ENCODE measurements around the gene B4GALT6. TPM values are rescaled to one million over a fixed set of nuclear protein-coding genes. Genes with fewer than 3 reads are reported as not detected.

Gene B4GALT6
- polyA plus RNA-seq, 1 donor from 2014 or later, result 19.4 TPM

DNA sequence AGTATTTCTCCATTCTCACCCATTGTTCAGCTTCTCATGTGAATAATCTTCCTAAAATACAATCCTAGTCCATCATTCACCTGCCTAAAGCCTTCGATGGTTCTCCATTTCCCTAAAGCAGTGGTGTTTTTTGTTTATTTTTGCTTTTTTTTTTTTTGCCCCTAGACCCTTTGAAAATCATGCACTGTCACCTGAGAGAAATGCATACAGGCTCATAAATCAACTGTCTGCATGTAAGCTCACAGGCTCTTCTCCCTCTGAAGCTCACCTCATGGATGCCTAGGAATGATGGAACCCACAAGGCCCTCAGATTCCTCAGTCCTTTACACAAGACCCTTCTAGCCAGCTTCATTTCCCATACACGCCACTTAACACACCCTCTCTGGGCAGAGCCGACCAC is 31.5 kb downstream of the B4GALT6 start:
- no peak overlapping the region for H3K4me3 ChIP-seq (ENCODE audit: low read length)
- no peak overlapping the region for H3K27ac ChIP-seq (ENCODE audit: low read length)
- H3K9me3 ChIP-seq (ENCODE audit: low read length), result no peaks in the 10 kb centered on the region
- H3K79me2 ChIP-seq (replicated peaks; ENCODE audit: insufficient read depth, low read length), result no peaks in the 10 kb centered on the region
- H4K20me1 ChIP-seq (ENCODE audit: insufficient read depth), result no peaks in the 10 kb centered on the region
- no peak overlapping the region for H2AFZ ChIP-seq (ENCODE audit: low read depth, low read length)
- H3K27me3 ChIP-seq (ENCODE audit: insufficient read depth, low read depth, low read length), result no peaks in the 10 kb centered on the region
- H3K9ac ChIP-seq (ENCODE audit: low read length), result no peak overlapping the region
- TF ChIP-seq EZH2 (IDR thresholded peaks at IDR 0.05; ENCODE audit: borderline replicate concordance, insufficient read depth, low read length, poor library complexity, severe bottlenecking) (no peak), REST (IDR thresholded peaks at IDR 0.05; ENCODE audit: borderline replicate concordance) (no peak), TAF1 (IDR thresholded peaks at IDR 0.05; ENCODE audit: low read depth) (no peak), EP300 (conservative IDR thresholded peaks at IDR 0.05; ENCODE audit: poor library complexity, severe bottlenecking) (no peak), MXI1 (conservative IDR thresholded peaks at IDR 0.05; ENCODE audit: poor library complexity, severe bottlenecking) (no peak)
- TF ChIP-seq, protein P1, sequence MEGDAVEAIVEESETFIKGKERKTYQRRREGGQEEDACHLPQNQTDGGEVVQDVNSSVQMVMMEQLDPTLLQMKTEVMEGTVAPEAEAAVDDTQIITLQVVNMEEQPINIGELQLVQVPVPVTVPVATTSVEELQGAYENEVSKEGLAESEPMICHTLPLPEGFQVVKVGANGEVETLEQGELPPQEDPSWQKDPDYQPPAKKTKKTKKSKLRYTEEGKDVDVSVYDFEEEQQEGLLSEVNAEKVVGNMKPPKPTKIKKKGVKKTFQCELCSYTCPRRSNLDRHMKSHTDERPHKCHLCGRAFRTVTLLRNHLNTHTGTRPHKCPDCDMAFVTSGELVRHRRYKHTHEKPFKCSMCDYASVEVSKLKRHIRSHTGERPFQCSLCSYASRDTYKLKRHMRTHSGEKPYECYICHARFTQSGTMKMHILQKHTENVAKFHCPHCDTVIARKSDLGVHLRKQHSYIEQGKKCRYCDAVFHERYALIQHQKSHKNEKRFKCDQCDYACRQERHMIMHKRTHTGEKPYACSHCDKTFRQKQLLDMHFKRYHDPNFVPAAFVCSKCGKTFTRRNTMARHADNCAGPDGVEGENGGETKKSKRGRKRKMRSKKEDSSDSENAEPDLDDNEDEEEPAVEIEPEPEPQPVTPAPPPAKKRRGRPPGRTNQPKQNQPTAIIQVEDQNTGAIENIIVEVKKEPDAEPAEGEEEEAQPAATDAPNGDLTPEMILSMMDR (IDR thresholded peaks at IDR 0.05; ENCODE audit: poor library complexity, severe bottlenecking), result no peak
- no peak overlapping the region for H3K4me2 ChIP-seq (ENCODE audit: low read length)
- H3K36me3 ChIP-seq (ENCODE audit: insufficient read depth, low read length), result no peaks in the 10 kb centered on the region
- no peaks in the 10 kb centered on the region for H3K9me2 ChIP-seq (ENCODE audit: insufficient read depth, low read length)
- no peaks in the 10 kb centered on the region for H3F3A ChIP-seq (ENCODE audit: insufficient read depth, low read length, poor library complexity, severe bottlenecking)

DNA sequence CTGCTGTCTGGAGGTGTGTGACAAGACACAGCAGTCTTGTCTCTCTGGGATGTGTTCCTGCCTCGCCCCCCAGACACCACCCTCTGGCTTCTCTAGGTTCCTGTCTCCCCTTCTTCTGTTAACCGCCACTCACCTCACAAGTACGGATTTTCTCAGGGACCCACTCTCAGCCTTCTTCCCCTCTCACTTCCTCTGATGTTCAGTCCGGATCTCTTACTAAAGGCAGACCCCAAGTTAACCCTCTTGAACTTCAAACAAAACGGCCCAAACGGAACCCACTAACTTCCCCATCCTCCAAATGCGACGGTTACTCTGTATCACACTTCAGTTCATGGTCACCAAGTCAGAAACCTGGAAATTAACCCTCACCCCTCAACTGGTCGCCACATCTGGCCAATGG is 32.0 kb downstream of the B4GALT6 start:
- Histone ChIP-seq H3K9ac (ENCODE audit: low read length) (no peak overlapping the region), H3K36me3 (ENCODE audit: insufficient read depth, low read length) (no peaks in the 10 kb centered on the region), H3K4me2 (ENCODE audit: low read length) (no peak overlapping the region), H3K27me3 (ENCODE audit: insufficient read depth, low read depth, low read length) (no peaks in the 10 kb centered on the region), H3F3A (ENCODE audit: insufficient read depth, low read length, poor library complexity, severe bottlenecking) (no peaks in the 10 kb centered on the region), H3K9me3 (ENCODE audit: low read length) (no peaks in the 10 kb centered on the region), H4K20me1 (ENCODE audit: insufficient read depth) (no peaks in the 10 kb centered on the region), H3K9me2 (ENCODE audit: insufficient read depth, low read length) (no peaks in the 10 kb centered on the region), H2AFZ (ENCODE audit: low read depth, low read length) (no peak overlapping the region), H3K4me3 (ENCODE audit: low read length) (no peak overlapping the region), H3K79me2 (replicated peaks; ENCODE audit: insufficient read depth, low read length) (no peaks in the 10 kb centered on the region), H3K27ac (ENCODE audit: low read length) (no peak overlapping the region)
- TF ChIP-seq POLR2AphosphoS5 (IDR thresholded peaks at IDR 0.05) (no peak), TAF1 (IDR thresholded peaks at IDR 0.05; ENCODE audit: low read depth) (no peak), EZH2 (IDR thresholded peaks at IDR 0.05; ENCODE audit: borderline replicate concordance, insufficient read depth, low read length, poor library complexity, severe bottlenecking) (no peak)

GRCh38 chr18:31651369-31651768 is 33.0 kb downstream of the B4GALT6 start:
- no peaks in the 10 kb centered on the region for H3F3A ChIP-seq (ENCODE audit: insufficient read depth, low read length, poor library complexity, severe bottlenecking)
- H3K4me3 ChIP-seq (ENCODE audit: low read length), result no peak overlapping the region
- H3K9ac ChIP-seq (ENCODE audit: low read length), result no peak overlapping the region
- no peaks in the 10 kb centered on the region for H4K20me1 ChIP-seq (ENCODE audit: insufficient read depth)
- TF ChIP-seq, protein P1 (IDR thresholded peaks at IDR 0.05; ENCODE audit: poor library complexity, severe bottlenecking), result no peak
- no peak for TF ChIP-seq EZH2 (IDR thresholded peaks at IDR 0.05; ENCODE audit: borderline replicate concordance, insufficient read depth, low read length, poor library complexity, severe bottlenecking)
- no peak for TF ChIP-seq RAD21 (conservative IDR thresholded peaks at IDR 0.05)
- no peak for TF ChIP-seq TAF1 (IDR thresholded peaks at IDR 0.05; ENCODE audit: low read depth)
- no peak for TF ChIP-seq MXI1 (conservative IDR thresholded peaks at IDR 0.05; ENCODE audit: poor library complexity, severe bottlenecking)
- no peak for TF ChIP-seq EP300 (conservative IDR thresholded peaks at IDR 0.05; ENCODE audit: poor library complexity, severe bottlenecking)
- TF ChIP-seq SMC3 (conservative IDR thresholded peaks at IDR 0.05; ENCODE audit: poor library complexity), result no peak
- TF ChIP-seq REST (IDR thresholded peaks at IDR 0.05; ENCODE audit: borderline replicate concordance), result no peak
- TF ChIP-seq POLR2AphosphoS5 (IDR thresholded peaks at IDR 0.05), result no peak
- H3K36me3 ChIP-seq (ENCODE audit: insufficient read depth, low read length), result no peaks in the 10 kb centered on the region
- H3K27ac ChIP-seq (ENCODE audit: low read length), result no peak overlapping the region
- H3K27me3 ChIP-seq (ENCODE audit: insufficient read depth, low read depth, low read length), result no peaks in the 10 kb centered on the region
- H3K79me2 ChIP-seq (replicated peaks; ENCODE audit: insufficient read depth, low read length), result no peaks in the 10 kb centered on the region
- no peak overlapping the region for H2AFZ ChIP-seq (ENCODE audit: low read depth, low read length)
- no peak overlapping the region for H3K4me2 ChIP-seq (ENCODE audit: low read length)
- no peaks in the 10 kb centered on the region for H3K9me3 ChIP-seq (ENCODE audit: low read length)
- H3K9me2 ChIP-seq (ENCODE audit: insufficient read depth, low read length), result no peaks in the 10 kb centered on the region
